ENCODE results near the gene MACC1.
"Not testable (repeated sequence)": the region's sequence is repeated elsewhere in the genome, so short reads cannot be mapped to it uniquely, and the experiment has no call there.

MACC1 gene

GRCh38 chr7:20206104-20206896 lies 10.9 kb downstream of the MACC1 start:
- no peak for FAIRE-seq

- FAIRE-seq, result no peak
Measured at GRCh38 chr7:20203316-20203715, 13.9 kb downstream of the MACC1 start.

GRCh38 chr7:20201380-20201779 lies 15.8 kb downstream of the MACC1 start:
- no peak for FAIRE-seq

- no peak for FAIRE-seq
Measured at GRCh38 chr7:20200971-20201370, 16.2 kb downstream of the MACC1 start.

GRCh38 chr7:20200361-20200760 lies 16.8 kb downstream of the MACC1 start:
- no peak for FAIRE-seq

GRCh38 chr7:20199015-20199737 lies 18.0 kb downstream of the MACC1 start:
- FAIRE-seq, result no peak

GRCh38 chr7:20198260-20198659 lies 18.9 kb downstream of the MACC1 start:
- FAIRE-seq, result no peak

- no peak for FAIRE-seq
Measured at GRCh38 chr7:20197837-20198236, 19.3 kb downstream of the MACC1 start.

GRCh38 chr7:20197125-20197748 lies 19.9 kb downstream of the MACC1 start:
- no peak for FAIRE-seq

- FAIRE-seq, result no peak
Measured at GRCh38 chr7:20194343-20194995, 22.7 kb downstream of the MACC1 start.

GRCh38 chr7:20193873-20194272 lies 23.3 kb downstream of the MACC1 start:
- no peak for FAIRE-seq

- peak; percentile 50 for FAIRE-seq
Measured at GRCh38 chr7:20193242-20193777, 23.9 kb downstream of the MACC1 start.

- no peak for FAIRE-seq
Measured at GRCh38 chr7:20191391-20191869, 25.8 kb downstream of the MACC1 start.

GRCh38 chr7:20190560-20191390 lies 26.4 kb downstream of the MACC1 start:
- FAIRE-seq, result peak; percentile 99

GRCh38 chr7:20189852-20190251 lies 27.3 kb downstream of the MACC1 start:
- FAIRE-seq, result no peak

GRCh38 chr7:20188567-20188966 lies 28.6 kb downstream of the MACC1 start:
- no peak for FAIRE-seq

- not testable (repeated sequence) for FAIRE-seq
Measured at GRCh38 chr7:20187850-20188249, 29.3 kb downstream of the MACC1 start.

GRCh38 chr7:20185988-20186387 lies 31.2 kb downstream of the MACC1 start:
- FAIRE-seq, result no peak

GRCh38 chr7:20183086-20183485 lies 34.1 kb downstream of the MACC1 start:
- no peak for FAIRE-seq

- no peak for FAIRE-seq
Measured at GRCh38 chr7:20176578-20177242, 40.5 kb downstream of the MACC1 start.

GRCh38 chr7:20173828-20174227 lies 43.4 kb downstream of the MACC1 start:
- no peak for FAIRE-seq

All from endometrium (tissue), 2 donors.